ENCODE measurements around the gene SMIM21. TPM values are rescaled to one million over a fixed set of nuclear protein-coding genes. Genes with fewer than 3 reads are reported as not detected.

SMIM21 gene
- total RNA-seq, 2 experiments from 2014 or later = not detected

DNA sequence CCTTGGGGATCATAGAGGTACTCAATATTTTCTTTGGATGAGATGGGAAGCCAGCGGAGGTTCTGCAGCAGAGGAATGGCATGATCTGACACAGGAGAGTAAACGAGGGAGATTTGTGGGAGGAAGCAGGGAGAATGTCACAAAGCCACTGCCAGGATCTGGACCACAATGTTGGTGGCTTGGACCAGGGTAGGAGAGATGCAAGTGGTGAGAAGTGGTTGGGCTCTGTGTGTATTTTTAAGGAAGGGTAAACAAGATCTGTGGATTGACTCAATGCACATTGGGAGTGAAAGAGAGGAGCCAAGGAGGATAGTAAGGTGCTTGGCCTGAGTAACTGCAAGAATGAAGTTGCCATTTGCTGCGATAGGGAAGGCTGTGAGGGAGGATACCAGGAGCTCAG is 10.5 kb upstream of the SMIM21 start:
- Histone ChIP-seq H3K36me3 (ENCODE audit: insufficient read depth, low read length) (no peaks in the 10 kb centered on the region), H3K4me1 (ENCODE audit: insufficient read depth, low read length) (no peaks in the 10 kb centered on the region), H3K27me3 (ENCODE audit: control insufficient read depth in 1 of 2, insufficient read depth in 2 of 2, low read length in 2 of 2) (peaks cover 10 to 13% of the 10 kb centered on the region in 2 experiments), H3K4me3 (ENCODE audit: low read length) (no peak overlapping the region), H3K9me3 (ENCODE audit: control insufficient read depth in 1 of 2, insufficient read depth in 1 of 2, low read length in 2 of 2) (no peaks in the 10 kb centered on the region), H3K27ac (ENCODE audit: low read depth in 1 of 2, low read length in 2 of 2) (no peak overlapping the region)
- ChIA-PET POLR2A (no interaction called here), CTCF (no interaction called here)
- no peak for ATAC-seq (ENCODE audit: poor library complexity)
- peaks cover 37% of the 10 kb centered on the region for H3K27me3 Mint-ChIP-seq
- no peak overlapping the region for H3K4me3 Mint-ChIP-seq
- TF ChIP-seq CTCF (IDR thresholded peaks at IDR 0.05) = no peak
- H3K27ac Mint-ChIP-seq = no peak overlapping the region
- no peaks in the 10 kb centered on the region for H3K4me1 Mint-ChIP-seq (ENCODE audit: low read depth)
- no peaks in the 10 kb centered on the region for H3K36me3 Mint-ChIP-seq (ENCODE audit: low read depth)
- DNase-seq = no peak
- no peaks in the 10 kb centered on the region for H3K9me3 Mint-ChIP-seq
- intact Hi-C loops (cut with DNase I, micrococcal nuclease) = no loop called here

DNA sequence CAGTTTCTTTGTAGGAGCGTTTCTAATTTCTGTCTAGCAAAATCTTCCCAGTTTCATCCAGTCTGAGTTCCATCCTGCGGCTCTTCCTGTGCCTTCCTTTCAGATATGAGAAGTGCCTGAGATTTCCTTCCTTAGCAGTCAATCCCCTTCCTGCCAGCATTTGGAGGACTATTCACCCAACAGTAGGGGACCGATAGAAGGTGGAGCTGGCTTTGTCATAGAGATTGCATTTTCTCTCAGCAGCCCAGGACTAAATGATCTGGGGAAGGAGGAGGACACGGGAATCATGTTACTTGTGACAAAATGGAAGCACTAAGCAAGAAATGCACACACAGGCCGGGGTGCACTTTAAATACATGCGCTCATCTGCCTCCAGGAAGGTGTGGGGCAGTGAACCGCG is 5.6 kb upstream of the SMIM21 start:
- no peak for ATAC-seq (ENCODE audit: poor library complexity)
- Histone ChIP-seq H3K27ac (ENCODE audit: low read depth in 1 of 2, low read length in 2 of 2) (no peak overlapping the region), H3K27me3 (ENCODE audit: control insufficient read depth in 1 of 2, insufficient read depth in 2 of 2, low read length in 2 of 2) (peaks cover 11 to 12% of the 10 kb centered on the region in 2 experiments), H3K9me3 (ENCODE audit: control insufficient read depth in 1 of 2, insufficient read depth in 1 of 2, low read length in 2 of 2) (no peaks in the 10 kb centered on the region), H3K36me3 (ENCODE audit: insufficient read depth, low read length) (no peaks in the 10 kb centered on the region), H3K4me3 (ENCODE audit: low read length) (no peak overlapping the region), H3K4me1 (ENCODE audit: insufficient read depth, low read length) (no peaks in the 10 kb centered on the region)
- TF ChIP-seq CTCF (IDR thresholded peaks at IDR 0.05) = no peak
- Mint-ChIP-seq H3K4me1 (ENCODE audit: low read depth) (no peaks in the 10 kb centered on the region), H3K9me3 (no peaks in the 10 kb centered on the region), H3K36me3 (ENCODE audit: low read depth) (no peaks in the 10 kb centered on the region), H3K4me3 (no peak overlapping the region), H3K27me3 (peaks cover 13% of the 10 kb centered on the region), H3K27ac (no peak overlapping the region)
- ChIA-PET POLR2A (no interaction called here), CTCF (no interaction called here)
- intact Hi-C loops (cut with DNase I, micrococcal nuclease) = no loop called here
- no peak for DNase-seq

DNA sequence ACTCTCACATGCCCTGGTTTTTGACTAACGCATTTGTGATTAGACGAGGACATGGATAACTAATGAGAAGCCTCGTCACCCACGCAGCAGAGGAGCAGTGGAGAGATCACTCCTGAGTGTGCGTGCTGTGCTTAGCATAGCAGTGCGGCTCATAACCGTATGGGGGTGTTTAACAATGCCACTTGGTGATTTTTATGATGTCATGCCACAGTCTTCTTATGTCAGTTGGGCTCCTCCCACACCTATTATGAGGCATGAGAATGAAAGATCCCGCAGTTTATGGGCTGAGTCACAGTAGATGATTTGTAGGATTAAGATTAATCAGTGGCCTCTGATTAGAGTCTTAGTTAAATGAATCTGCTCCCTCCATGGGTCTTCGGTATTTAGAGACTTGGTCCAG is 2.5 kb upstream of the SMIM21 start:
- H3K9me3 ChIP-seq (ENCODE audit: control insufficient read depth in 1 of 2, insufficient read depth in 1 of 2, low read length in 2 of 2) = no peaks in the 10 kb centered on the region
- Mint-ChIP-seq H3K4me3 (no peak overlapping the region), H3K27ac (no peak overlapping the region), H3K36me3 (ENCODE audit: low read depth) (no peaks in the 10 kb centered on the region), H3K27me3 (peaks cover 19% of the 10 kb centered on the region), H3K4me1 (ENCODE audit: low read depth) (no peaks in the 10 kb centered on the region), H3K9me3 (no peaks in the 10 kb centered on the region)
- H3K4me1 ChIP-seq (ENCODE audit: insufficient read depth, low read length) = no peaks in the 10 kb centered on the region
- no peaks in the 10 kb centered on the region for H3K36me3 ChIP-seq (ENCODE audit: insufficient read depth, low read length)
- no peak for ATAC-seq (ENCODE audit: poor library complexity)
- no peak overlapping the region for H3K27ac ChIP-seq (ENCODE audit: low read depth in 1 of 2, low read length in 2 of 2)
- no peak for DNase-seq
- H3K27me3 ChIP-seq (ENCODE audit: control insufficient read depth in 1 of 2, insufficient read depth in 2 of 2, low read length in 2 of 2) = peaks cover 7 to 12% of the 10 kb centered on the region in 2 experiments
- CTCF ChIA-PET = no interaction called here
- intact Hi-C loops (cut with DNase I, micrococcal nuclease) = no loop called here
- POLR2A ChIA-PET = no interaction called here
- TF ChIP-seq CTCF (IDR thresholded peaks at IDR 0.05) = no peak
- H3K4me3 ChIP-seq (ENCODE audit: low read length) = no peak overlapping the region

Data from CD4-positive, alpha-beta T cell (primary cell).